H1 (cell line): ENCODE data around the gene PDZD2. TPM values are rescaled to one million over a fixed set of nuclear protein-coding genes. Genes with fewer than 3 reads are reported as not detected.

ENCODE experiments used
- CTCF ChIA-PET: fragments of 300-600 bp; sonication (Branson Sonifier 250); formaldehyde crosslinking; loops from one replicate; lab custom pipeline; 2021; ENCODE audit not compliant: partially characterized antibody; lab: Charles Lee
- POLR2A ChIA-PET: fragments of 300-600 bp; sonication (Branson Sonifier 250); formaldehyde crosslinking; loops from one replicate; lab custom pipeline; 2021; ENCODE audit warnings: inconsistent platforms; ENCODE audit not compliant: partially characterized antibody; lab: Charles Lee
- DNase-seq, 2 experiments: peaks; one replicate each; pipeline versions ENCODE4 v3.0.0 to v3.0.0-alpha.2; 2010 to 2022; ENCODE audit warnings: low spot score in 2 of 2, low read depth in 1 of 2, mixed read lengths in 1 of 2
- FAIRE-seq: peaks from 2 replicates; lab custom pipeline; 2011; peaks lifted over from hg19 to GRCh38; lab: Jason Lieb, UNC
- H2AFZ ChIP-seq: 2 replicates; pipeline ENCODE4 v1.8.1; 2012; ENCODE audit warnings: low read length, inconsistent platforms
- H2AK5ac ChIP-seq: 2 replicates; pipeline ENCODE4 v1.6.1; 2013; ENCODE audit warnings: low read depth, low read length
- H2BK120ac ChIP-seq: replicated peaks from 2 replicates; pipeline ENCODE3; 2013; ENCODE audit warnings: low read depth, low read length, inconsistent platforms
- H2BK12ac ChIP-seq: 2 replicates; pipeline ENCODE4 v1.6.1; 2013; ENCODE audit warnings: low read depth, low read length
- H2BK15ac ChIP-seq: 2 replicates; pipeline ENCODE4 v1.6.1; 2013; ENCODE audit warnings: low read length
- H2BK20ac ChIP-seq: 2 replicates; pipeline ENCODE4 v1.6.1; 2013; ENCODE audit warnings: low read length
- H2BK5ac ChIP-seq: 2 replicates; pipeline ENCODE4 v1.6.1; 2013; ENCODE audit warnings: low read depth, low read length
- H3K14ac ChIP-seq: 2 replicates; pipeline ENCODE4 v1.6.1; 2013; ENCODE audit warnings: inconsistent platforms; ENCODE audit not compliant: insufficient read length
- H3K18ac ChIP-seq: 2 replicates; pipeline ENCODE4 v1.6.1; 2013; ENCODE audit warnings: low read length; ENCODE audit errors: extremely low read depth
- H3K23ac ChIP-seq: 2 replicates; pipeline ENCODE4 v1.6.1; 2013; ENCODE audit warnings: inconsistent platforms; ENCODE audit not compliant: insufficient read length
- H3K23me2 ChIP-seq: 2 replicates; pipeline ENCODE4 v1.6.1; 2013; ENCODE audit warnings: low read depth, low read length
- H3K27ac ChIP-seq: 2 replicates; pipeline ENCODE4 v1.6.1; 2011; ENCODE audit warnings: low read depth, low read length, inconsistent platforms
- H3K27me3 ChIP-seq, 4 experiments: replicated peaks in 1 of 4; 1 replicate in 1 of 4; 2 replicates in 3 of 4; pipeline versions ENCODE4 v1.6.1 to v1.8.1; 2011 to 2013; ENCODE audit warnings: low read length in 3 of 4, mild to moderate bottlenecking in 3 of 4, inconsistent platforms in 2 of 4, mixed read lengths in 2 of 4, moderate library complexity in 1 of 4; ENCODE audit not compliant: control insufficient read depth in 3 of 4, insufficient read depth in 3 of 4; ENCODE audit errors: extremely low read depth in 1 of 4
- H3K36me3 ChIP-seq, 4 experiments: 2 replicates each; pipeline versions ENCODE4 v1.6.1 to v1.8.1; 2011 to 2013; ENCODE audit warnings: mild to moderate bottlenecking in 4 of 4, low read length in 3 of 4, moderate library complexity in 2 of 4, control low read depth in 1 of 4, inconsistent platforms in 1 of 4; ENCODE audit not compliant: insufficient read depth in 4 of 4, control insufficient read depth in 2 of 4
- H3K4ac ChIP-seq: replicated peaks from 2 replicates; pipeline ENCODE3; 2013; ENCODE audit warnings: low read length, low read depth, mixed read lengths, inconsistent platforms; ENCODE audit not compliant: insufficient read length
- H3K4me1 ChIP-seq, 4 experiments: replicated peaks in 1 of 4; 1 replicate in 1 of 4; 2 replicates in 3 of 4; pipeline versions ENCODE4 v1.6.1 to v1.8.1; 2011 to 2013; ENCODE audit warnings: low read length in 3 of 4, inconsistent platforms in 2 of 4, mixed read lengths in 1 of 4; ENCODE audit not compliant: insufficient read depth in 4 of 4, control insufficient read depth in 3 of 4
- H3K4me2 ChIP-seq, 2 experiments: 2 replicates each; pipeline versions ENCODE4 v1.6.1 to v1.8.1; 2011 to 2013; ENCODE audit warnings: low read depth in 2 of 2, low read length in 2 of 2, control low read depth in 1 of 2, inconsistent platforms in 1 of 2, mild to moderate bottlenecking in 1 of 2; ENCODE audit not compliant: insufficient read depth in 1 of 2
- H3K4me3 ChIP-seq, 4 experiments: fragments of 200-600, 300-600 bp in 1 of 4; sonication (generic), shearing (Covaris generic), sonication (Bioruptor Twin) in 1 of 4; 2 replicates each; pipeline versions ENCODE4 v1.5.1 to v1.8.1; 2011 to 2016; ENCODE audit warnings: low read length in 4 of 4, low read depth in 3 of 4, control low read depth in 2 of 4, inconsistent platforms in 2 of 4, mild to moderate bottlenecking in 2 of 4, mixed read lengths in 1 of 4, moderate library complexity in 1 of 4; ENCODE audit not compliant: insufficient read depth in 2 of 4; ENCODE audit errors: extremely low read depth in 1 of 4
- H3K56ac ChIP-seq: replicated peaks from 2 replicates; pipeline ENCODE3; 2013; ENCODE audit warnings: low read depth, mild to moderate bottlenecking, mixed read lengths, low read length, inconsistent platforms; ENCODE audit not compliant: insufficient read length
- H3K79me1 ChIP-seq: 2 replicates; pipeline ENCODE4 v1.6.1; 2013; ENCODE audit warnings: low read depth, low read length, control low read depth
- H3K79me2 ChIP-seq, 2 experiments: 2 replicates each; pipeline versions ENCODE4 v1.6.1 to v1.8.1; 2012 to 2013; ENCODE audit warnings: low read length in 2 of 2, mild to moderate bottlenecking in 2 of 2, inconsistent platforms in 1 of 2; ENCODE audit not compliant: insufficient read depth in 2 of 2, control insufficient read depth in 1 of 2
- H3K9ac ChIP-seq, 4 experiments: replicated peaks in 1 of 4; 1 replicate in 1 of 4; 2 replicates in 3 of 4; pipeline versions ENCODE4 v1.6.1 to v1.8.1; 2011 to 2013; ENCODE audit warnings: low read depth in 3 of 4, low read length in 3 of 4, control low read depth in 2 of 4, mild to moderate bottlenecking in 2 of 4, moderate library complexity in 2 of 4, inconsistent platforms in 1 of 4; ENCODE audit errors: extremely low read depth in 1 of 4
- H3K9me3 ChIP-seq, 2 experiments: 2 replicates each; pipeline versions ENCODE4 v1.6.1 to v1.8.1; 2012 to 2013; ENCODE audit warnings: mild to moderate bottlenecking in 2 of 2, moderate library complexity in 2 of 2, control low read depth in 1 of 2, inconsistent platforms in 1 of 2, low read depth in 1 of 2, low read length in 1 of 2, mixed read lengths in 1 of 2; ENCODE audit not compliant: insufficient read depth in 2 of 2
- H4K20me1 ChIP-seq, 2 experiments: replicated peaks in 1 of 2; 2 replicates each; pipeline versions ENCODE3 to v1.8.1; 2011 to 2013; ENCODE audit warnings: inconsistent platforms in 2 of 2, low read length in 2 of 2, mild to moderate bottlenecking in 1 of 2; ENCODE audit not compliant: insufficient read depth in 2 of 2, control insufficient read depth in 1 of 2
- H4K5ac ChIP-seq: 2 replicates; pipeline ENCODE4 v1.6.1; 2013; ENCODE audit warnings: low read length, low read depth, mixed read lengths, inconsistent platforms; ENCODE audit not compliant: insufficient read length
- H4K8ac ChIP-seq: 2 replicates; pipeline ENCODE4 v1.8.0; 2013; ENCODE audit warnings: mild to moderate bottlenecking, moderate library complexity, low read length, inconsistent platforms; ENCODE audit not compliant: insufficient read depth; ENCODE audit errors: extremely low read depth
- H4K91ac ChIP-seq: replicated peaks from 2 replicates; pipeline ENCODE3; 2013; ENCODE audit warnings: low read length, mixed read lengths, inconsistent platforms; ENCODE audit not compliant: insufficient read length
- CHD2 ChIP-seq: IDR thresholded peaks from 2 replicates; pipeline ENCODE4 v1.6.1; 2012; ENCODE audit warnings: low read length, improper control_type of control experiment
- E2F6 ChIP-seq: IDR thresholded peaks from 2 replicates; pipeline ENCODE4 v1.6.1; 2012; ENCODE audit warnings: inconsistent platforms
- NANOG ChIP-seq: IDR thresholded peaks from 2 replicates; pipeline ENCODE4 v1.6.1; 2011; ENCODE audit warnings: low read length, low read depth, mild to moderate bottlenecking, inconsistent platforms; ENCODE audit not compliant: insufficient read depth, poor library complexity, severe bottlenecking
- POLR2AphosphoS5 ChIP-seq: IDR thresholded peaks from 2 replicates; pipeline ENCODE4 v1.6.1; 2011; ENCODE audit warnings: low read depth, low read length
- RFX5 ChIP-seq: IDR thresholded peaks from 2 replicates; pipeline ENCODE4 v1.6.1; 2011; ENCODE audit warnings: low read depth, low read length, improper control_type of control experiment, borderline replicate concordance
- SP1 ChIP-seq: IDR thresholded peaks from 2 replicates; pipeline ENCODE4 v1.6.1; 2011; ENCODE audit warnings: low read depth, low read length
- SRF ChIP-seq: IDR thresholded peaks from 2 replicates; pipeline ENCODE4 v1.6.1; 2011; ENCODE audit warnings: mild to moderate bottlenecking, low read depth, low read length, moderate library complexity
- SUZ12 ChIP-seq: fragments of 200-600 bp; sonication (generic); IDR thresholded peaks from 2 replicates; pipeline ENCODE4 v1.6.1; 2012; ENCODE audit warnings: mild to moderate bottlenecking, inconsistent platforms, low read length, moderate library complexity, mixed read lengths
- WGBS, 2 experiments: shearing (Covaris generic) in 1 of 2; methylation state at CpG; one replicate each; pipeline versions ENCODE4 v1.1.6 to v1.1.7; 2013 to 2015; ENCODE audit warnings: low lambda C conversion rate in 2 of 2, mixed read lengths in 2 of 2, inconsistent platforms in 1 of 2, low coverage in 1 of 2, missing lambda C conversion rate in 1 of 2; ENCODE audit not compliant: insufficient replicate concordance in 2 of 2, insufficient coverage in 1 of 2, insufficient read length in 1 of 2; ENCODE audit errors: extremely low coverage in 1 of 2, missing lambda C conversion rate in 1 of 2; 5-methylcytosine and 5-hydroxymethylcytosine counted together
- polyA plus RNA-seq, 7 experiments: library from polyadenylated mRNA; depleted of rRNA in 3 of 7; stranded (reverse) in 5 of 7; unstranded in 2 of 7; fragments of >200 nt in 5 of 7; fragments of 200-250 nt in 2 of 7; gene quantifications; 1 replicate in 5 of 7; 2 replicates in 1 of 7; 4 replicates in 1 of 7; pipeline versions ENCODE4 v1.2.1 to v1.2.3, GENCODE V29; 2011 to 2013; ENCODE audit warnings: missing spikeins in 2 of 7, mixed read lengths in 2 of 7
- total RNA-seq: library from RNA; stranded (reverse); fragmentation: NEBNext Ultra II Directional; extraction: Animal tissue kit (Norgen Biotek cat#: 25700); gene quantifications from 2 replicates; pipeline ENCODE4 v1.2.1, GENCODE V29; 2021

Gene PDZD2
- total and polyA plus RNA-seq, 2 of the 8 experiments (the other 6 are each of a cell fraction or from before 2014, with no cell fraction given), result 1.2 to 6.8 TPM

DNA sequence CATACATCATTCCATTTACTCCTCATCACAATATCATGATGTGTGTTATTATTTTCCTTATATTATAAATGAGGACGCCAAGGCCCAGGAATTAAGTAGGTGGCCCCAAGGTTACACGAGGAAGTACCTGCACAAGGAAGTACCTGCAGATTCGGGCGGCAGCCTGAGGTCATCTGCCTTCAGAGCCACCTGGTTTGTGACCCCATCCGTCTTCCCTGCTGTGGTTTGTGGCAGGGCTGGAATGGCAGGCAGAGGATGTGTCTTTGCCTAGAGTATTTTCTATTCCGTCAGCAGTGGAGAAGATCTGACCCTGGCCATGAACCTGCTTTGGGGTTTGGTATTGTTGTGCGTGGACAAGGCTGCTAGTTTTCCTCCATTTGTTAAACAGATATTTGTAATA lies 59.7 kb downstream of the PDZD2 start:
- Histone ChIP-seq H2BK5ac (no peak overlapping the region), H3K4me1 (no peaks in the 10 kb centered on the region), H2BK12ac (peak overlapping the region; percentile 27; the same call in 1 of the 2 replicates), H3K27ac (no peak overlapping the region), H2BK120ac (no peak overlapping the region), H4K5ac (no peak overlapping the region), H2AFZ (no peak overlapping the region), H3K4ac (no peak overlapping the region), H4K8ac (no peak overlapping the region; the same call in 1 of the 2 replicates), H4K20me1 (no peaks in the 10 kb centered on the region), H3K23me2 (peaks cover 2% of the 10 kb centered on the region; the same call in 1 of the 2 replicates), H3K56ac (no peak overlapping the region), H3K18ac (no peak overlapping the region), H3K9me3 (no peaks in the 10 kb centered on the region), H3K4me2 (no peak overlapping the region), H2AK5ac (0 out of 2 replicates have a peak overlapping the region, but pooled peaks have one; percentile 65), H3K14ac (no peak overlapping the region), H2BK20ac (0 out of 2 replicates have a peak overlapping the region, but pooled peaks have one; percentile 72), H3K36me3 (no peaks in the 10 kb centered on the region), H3K79me2 (no peaks in the 10 kb centered on the region), H3K23ac (no peak overlapping the region), H3K4me3 (no peak overlapping the region), H4K91ac (no peak overlapping the region), H3K27me3 (no peaks in the 10 kb centered on the region), H3K9ac (no peak overlapping the region), H2BK15ac (no peak overlapping the region), H3K79me1 (no peaks in the 10 kb centered on the region)
- ChIA-PET CTCF (interaction anchor here (0.7 to 1.5 kb wide), 2 partner anchors 84 to 108 kb away, joined by 3 read pairs; no protein-coding TSS in a partner anchor), POLR2A (no interaction called here)
- FAIRE-seq (no peak), DNase-seq (no peak)
- 90% methylated on average over 7 of the region's 7 CpGs; no CpG with 5 or more reads in 1 of the 2 experiments for WGBS, 2 experiments
- TF ChIP-seq NANOG (no peak), POLR2AphosphoS5 (no peak), SRF (no peak), CHD2 (no peak), SP1 (no peak), E2F6 (no peak), SUZ12 (no peak), RFX5 (no peak)
